ENCODE data around the gene COQ7. TPM values are rescaled to one million over a fixed set of nuclear protein-coding genes. Genes with fewer than 3 reads are reported as not detected.
A peak's percentile ranks its signal among the peaks of the same experiment; 100 is the strongest.

Gene COQ7
- total RNA-seq, 4 donors from 2014 or later = 18.1 to 40.4 (median 27.1) TPM

DNA sequence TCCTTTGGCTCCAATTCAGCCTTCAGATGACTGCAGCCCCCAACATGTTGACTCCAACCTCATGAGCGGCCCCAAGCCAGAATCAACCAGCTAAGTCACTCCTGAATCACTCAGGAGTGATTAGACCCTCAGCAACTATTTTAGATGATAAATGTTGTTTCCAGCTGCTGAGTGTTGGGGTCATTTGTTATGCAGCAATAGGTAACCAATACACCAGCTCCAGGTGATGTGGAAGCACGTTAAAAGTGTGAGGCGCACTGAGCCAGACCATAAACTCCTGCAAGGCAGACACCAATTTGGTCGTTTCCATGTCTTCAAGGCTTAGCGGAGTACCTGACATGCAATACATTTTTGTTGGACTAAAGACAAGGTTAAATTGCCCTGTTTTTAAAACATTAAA lies 17.5 kb downstream of the COQ7 start:
- H3K9me3 ChIP-seq = no peaks in the 10 kb centered on the region
- in situ Hi-C loops (cut with MboI; ENCODE audit: low pct_ligation_motif_present in 1 of 4, low pct_unique_long_range_greater_than_20kb in 1 of 4, low sequenced_read_pairs in 3 of 4) = loop anchor here (5.0 to 25.0 kb wide), 7 partner anchors 90 to 427 kb away; partner anchors contain the start of genes CCP110 (in 2 of the 4) and GDE1 (in 2 of the 4)
- intact Hi-C loops (cut with DNase I; ENCODE audit: low total_unique reads) = no loop called here
- H3K27ac ChIP-seq = no peak overlapping the region
- TF ChIP-seq, protein P1, sequence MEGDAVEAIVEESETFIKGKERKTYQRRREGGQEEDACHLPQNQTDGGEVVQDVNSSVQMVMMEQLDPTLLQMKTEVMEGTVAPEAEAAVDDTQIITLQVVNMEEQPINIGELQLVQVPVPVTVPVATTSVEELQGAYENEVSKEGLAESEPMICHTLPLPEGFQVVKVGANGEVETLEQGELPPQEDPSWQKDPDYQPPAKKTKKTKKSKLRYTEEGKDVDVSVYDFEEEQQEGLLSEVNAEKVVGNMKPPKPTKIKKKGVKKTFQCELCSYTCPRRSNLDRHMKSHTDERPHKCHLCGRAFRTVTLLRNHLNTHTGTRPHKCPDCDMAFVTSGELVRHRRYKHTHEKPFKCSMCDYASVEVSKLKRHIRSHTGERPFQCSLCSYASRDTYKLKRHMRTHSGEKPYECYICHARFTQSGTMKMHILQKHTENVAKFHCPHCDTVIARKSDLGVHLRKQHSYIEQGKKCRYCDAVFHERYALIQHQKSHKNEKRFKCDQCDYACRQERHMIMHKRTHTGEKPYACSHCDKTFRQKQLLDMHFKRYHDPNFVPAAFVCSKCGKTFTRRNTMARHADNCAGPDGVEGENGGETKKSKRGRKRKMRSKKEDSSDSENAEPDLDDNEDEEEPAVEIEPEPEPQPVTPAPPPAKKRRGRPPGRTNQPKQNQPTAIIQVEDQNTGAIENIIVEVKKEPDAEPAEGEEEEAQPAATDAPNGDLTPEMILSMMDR (IDR thresholded peaks at IDR 0.05) = no peak
- TF ChIP-seq POLR2AphosphoS5 (IDR thresholded peaks at IDR 0.05) (no peak), EP300 (IDR thresholded peaks at IDR 0.05; ENCODE audit: low read depth) (no peak)
- no peak overlapping the region for H3K4me3 ChIP-seq
- H3K4me1 ChIP-seq = peaks cover 4 to 19% (median 13%) of the 10 kb centered on the region in 4 donors
- no peak for DNase-seq
- no peaks in the 10 kb centered on the region for H3K27me3 ChIP-seq
- 87 to 89% methylated on average over 4 to 5 of the region's 5 CpGs for WGBS, 2 donors (ENCODE audit: low coverage in 1 of 2)
- H3K36me3 ChIP-seq = peaks cover 0 to 12% (median 3%) of the 10 kb centered on the region in 4 donors

DNA sequence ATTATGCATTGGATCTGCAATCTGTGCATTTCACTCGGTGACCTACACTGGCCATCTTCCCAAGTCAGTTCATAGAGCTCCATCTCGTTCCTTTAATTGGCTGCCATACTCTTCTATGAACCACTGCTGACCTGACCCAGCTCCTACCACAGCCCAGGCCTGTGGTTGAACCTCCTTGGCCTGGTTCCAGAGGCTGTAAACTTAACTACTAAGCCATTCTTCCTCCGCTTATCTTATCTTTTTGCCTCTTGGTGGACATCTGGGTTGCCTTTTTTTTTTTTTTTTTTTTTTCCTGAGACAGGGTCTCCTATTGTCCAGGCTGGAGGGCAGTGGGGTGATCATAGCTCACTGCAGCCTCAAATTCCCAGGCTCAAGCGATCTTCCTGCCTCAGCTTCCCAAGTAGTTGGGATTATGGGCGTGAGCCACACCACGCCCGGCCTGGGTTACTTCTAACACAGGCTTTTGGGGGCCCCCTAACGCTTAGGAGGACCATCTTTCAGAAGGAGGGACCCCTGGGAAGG lies 18.3 kb downstream of the COQ7 start:
- Histone ChIP-seq H3K27me3 (no peaks in the 10 kb centered on the region), H3K27ac (peak overlapping the region; percentile 49 to 77 (median 72)), H3K9me3 (no peaks in the 10 kb centered on the region), H3K36me3 (peaks cover 0 to 7% (median 3%) of the 10 kb centered on the region in 4 donors), H3K4me3 (peak overlapping the region in 3 of 4 donors; percentile 36 to 49 (median 40)), H3K4me1 (peaks cover 4 to 19% (median 13%) of the 10 kb centered on the region in 4 donors)
- in situ Hi-C loops (cut with MboI; ENCODE audit: low pct_ligation_motif_present in 1 of 4, low pct_unique_long_range_greater_than_20kb in 1 of 4, low sequenced_read_pairs in 3 of 4) (loop anchor here (5.0 to 25.0 kb wide), 6 partner anchors 89 to 427 kb away; partner anchors contain the start of genes CCP110 (in 2 of the 4) and GDE1 (in 2 of the 4)), intact Hi-C loops (cut with DNase I; ENCODE audit: low total_unique reads) (loop anchor here (1.0 kb wide), 1 partner anchor 290 kb away; no protein-coding TSS in a partner anchor)
- TF ChIP-seq POLR2A (IDR thresholded peaks at IDR 0.05) (no peak), POLR2AphosphoS5 (IDR thresholded peaks at IDR 0.05) (peak in 1 of 3 donors; percentile 6), EP300 (IDR thresholded peaks at IDR 0.05; ENCODE audit: low read depth) (no peak)
- TF ChIP-seq, protein P1 (IDR thresholded peaks at IDR 0.05) = no peak
- DNase-seq = peak; percentile 64
- 31 to 40% methylated on average over 2 to 8 of the region's 8 CpGs for WGBS, 2 donors (ENCODE audit: low coverage in 1 of 2)

DNA sequence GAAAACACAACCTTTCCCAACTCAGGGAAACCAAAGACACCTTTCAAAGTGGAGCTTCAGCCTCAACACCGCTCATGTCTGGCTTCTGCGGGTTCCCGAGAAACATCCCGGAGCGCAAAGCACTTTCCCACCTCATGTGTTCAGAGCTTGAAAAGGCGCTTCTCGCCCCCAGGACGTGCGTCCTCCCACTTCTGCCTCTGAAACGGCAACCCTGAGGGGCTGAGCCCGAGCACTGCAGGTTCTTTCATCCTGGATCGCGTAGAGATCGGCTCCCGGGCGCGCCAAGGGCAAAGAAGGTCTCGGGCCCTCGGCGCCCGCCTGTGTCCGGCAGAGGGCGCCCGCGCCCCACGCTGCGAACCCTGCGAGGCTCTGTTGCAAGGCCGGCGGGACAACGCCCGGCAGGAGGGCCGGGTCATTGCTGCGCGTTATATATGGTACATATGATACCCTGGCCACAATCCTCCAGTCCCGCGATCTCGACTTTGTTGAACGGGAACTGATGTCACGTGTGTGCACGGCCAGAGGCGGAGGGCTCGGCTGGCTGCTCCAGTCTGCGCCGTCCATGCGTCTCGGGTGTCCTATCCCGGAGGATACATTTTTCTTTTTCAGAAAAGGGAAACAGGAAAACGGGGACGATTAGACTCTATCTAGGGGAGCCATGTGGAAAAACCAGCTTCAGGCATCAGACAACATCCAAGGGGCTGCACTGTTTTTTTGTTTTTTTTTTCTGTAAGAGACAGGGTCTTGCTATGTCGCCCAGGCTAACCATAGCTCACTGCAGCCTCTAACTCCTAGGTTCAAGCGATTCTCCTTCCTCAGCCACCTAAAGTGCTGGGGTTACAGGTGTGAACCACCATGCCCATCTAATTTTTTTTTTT lies 19.1 kb downstream of the COQ7 start:
- DNase-seq = peak; percentile 90
- H3K9me3 ChIP-seq = no peaks in the 10 kb centered on the region
- H3K4me1 ChIP-seq = peaks cover 4 to 19% (median 13%) of the 10 kb centered on the region in 4 donors
- no peaks in the 10 kb centered on the region for H3K27me3 ChIP-seq
- 7 to 28% methylated on average over 3 to 38 of the region's 52 CpGs for WGBS, 2 donors (ENCODE audit: low coverage in 1 of 2)
- intact Hi-C loops (cut with DNase I; ENCODE audit: low total_unique reads) (loop anchor here (1.0 kb wide), 1 partner anchor 289 kb away; no protein-coding TSS in a partner anchor), in situ Hi-C loops (cut with MboI; ENCODE audit: low pct_ligation_motif_present in 1 of 4, low pct_unique_long_range_greater_than_20kb in 1 of 4, low sequenced_read_pairs in 3 of 4) (loop anchor here (5.0 to 25.0 kb wide), 6 partner anchors 88 to 426 kb away; partner anchors contain the start of genes CCP110 (in 2 of the 4) and GDE1 (in 2 of the 4))
- H3K36me3 ChIP-seq = no peaks in the 10 kb centered on the region
- TF ChIP-seq EP300 (IDR thresholded peaks at IDR 0.05; ENCODE audit: low read depth) (no peak), POLR2A (IDR thresholded peaks at IDR 0.05) (peak; percentile 31), POLR2AphosphoS5 (IDR thresholded peaks at IDR 0.05) (peak in 2 of 3 donors; percentile 43 to 50)
- TF ChIP-seq, protein P1 (IDR thresholded peaks at IDR 0.05) = peak; percentile 97 to 100 (median 99)
- peak overlapping the region; percentile 20 to 49 (median 38) for H3K4me3 ChIP-seq
- peak overlapping the region; percentile 49 to 77 (median 72) for H3K27ac ChIP-seq

All from transverse colon (tissue), 4 donors.